GM12891 (cell line): ENCODE measurements around the gene HLA-DRB5.
"Not testable (repeated sequence)": the region's sequence is repeated elsewhere in the genome, so short reads cannot be mapped to it uniquely, and the experiment has no call there.

Experiments used
- DNase-seq: peaks from one replicate; pipeline ENCODE4 v3.0.0; 2011; ENCODE audit warnings: low spot score; ENCODE audit not compliant: insufficient read length
- FAIRE-seq: peaks from 2 replicates; lab custom pipeline; 2011; peaks lifted over from hg19 to GRCh38; lab: Jason Lieb, UNC
- PAX5 ChIP-seq: IDR thresholded peaks from 2 replicates; pipeline ENCODE4 v1.6.1; 2011; ENCODE audit warnings: low read length, moderate library complexity, mild to moderate bottlenecking; ENCODE audit not compliant: insufficient read depth, severe bottlenecking
- POLR2A ChIP-seq: IDR thresholded peaks from 2 replicates; pipeline ENCODE4 v1.6.1; 2011; ENCODE audit warnings: low read depth, low read length, control low read depth
- POLR2AphosphoS5 ChIP-seq: IDR thresholded peaks from 2 replicates; pipeline ENCODE4 v1.6.1; 2011; ENCODE audit warnings: low read depth, low read length, control low read depth
- POU2F2 ChIP-seq: IDR thresholded peaks from 2 replicates; pipeline ENCODE4 v1.6.1; 2011; ENCODE audit warnings: low read depth, mild to moderate bottlenecking, control low read depth, low read length, moderate library complexity
- SPI1 ChIP-seq: IDR thresholded peaks from 2 replicates; pipeline ENCODE4 v1.6.1; 2011; ENCODE audit warnings: low read depth, low read length, control low read depth
- TAF1 ChIP-seq: IDR thresholded peaks from 2 replicates; pipeline ENCODE4 v1.6.1; 2011; ENCODE audit warnings: low read depth, low read length, control low read depth

Gene HLA-DRB5

DNA sequence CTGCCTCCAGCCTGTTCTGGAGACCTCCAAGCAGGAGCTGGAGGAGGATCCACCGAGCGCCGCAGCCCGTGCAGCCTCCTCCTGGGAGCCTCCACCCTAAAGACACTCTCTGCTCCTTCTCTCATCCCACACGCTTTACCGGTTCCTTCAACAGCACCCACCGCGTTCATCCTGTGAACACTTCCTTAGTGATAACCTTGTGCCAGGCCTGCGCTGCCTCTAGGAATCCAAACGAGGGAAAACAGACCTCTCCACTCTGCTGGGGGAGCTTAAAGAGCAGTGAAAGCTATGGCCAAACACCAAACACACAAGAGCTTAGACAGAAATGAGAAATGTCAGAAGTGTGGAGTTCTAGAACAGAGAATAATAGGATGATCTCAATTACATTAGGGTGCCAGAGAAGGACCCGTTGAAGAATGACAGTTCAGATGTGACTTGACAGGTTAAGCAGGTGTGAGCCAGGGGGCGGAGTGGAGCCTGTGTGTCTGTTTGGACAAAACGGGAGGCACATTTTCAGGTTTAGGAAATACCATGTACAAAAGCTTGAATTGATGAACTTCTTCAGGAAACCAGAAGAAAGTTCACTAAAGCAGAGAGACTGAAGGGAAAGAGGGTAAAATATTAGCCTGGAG lies 28.5 kb upstream of the HLA-DRB5 start:
- DNase-seq = no peak
- TF ChIP-seq POLR2AphosphoS5 (no peak), POLR2A (no peak), TAF1 (no peak), PAX5 (no peak), POU2F2 (no peak)
- no peak for FAIRE-seq

DNA sequence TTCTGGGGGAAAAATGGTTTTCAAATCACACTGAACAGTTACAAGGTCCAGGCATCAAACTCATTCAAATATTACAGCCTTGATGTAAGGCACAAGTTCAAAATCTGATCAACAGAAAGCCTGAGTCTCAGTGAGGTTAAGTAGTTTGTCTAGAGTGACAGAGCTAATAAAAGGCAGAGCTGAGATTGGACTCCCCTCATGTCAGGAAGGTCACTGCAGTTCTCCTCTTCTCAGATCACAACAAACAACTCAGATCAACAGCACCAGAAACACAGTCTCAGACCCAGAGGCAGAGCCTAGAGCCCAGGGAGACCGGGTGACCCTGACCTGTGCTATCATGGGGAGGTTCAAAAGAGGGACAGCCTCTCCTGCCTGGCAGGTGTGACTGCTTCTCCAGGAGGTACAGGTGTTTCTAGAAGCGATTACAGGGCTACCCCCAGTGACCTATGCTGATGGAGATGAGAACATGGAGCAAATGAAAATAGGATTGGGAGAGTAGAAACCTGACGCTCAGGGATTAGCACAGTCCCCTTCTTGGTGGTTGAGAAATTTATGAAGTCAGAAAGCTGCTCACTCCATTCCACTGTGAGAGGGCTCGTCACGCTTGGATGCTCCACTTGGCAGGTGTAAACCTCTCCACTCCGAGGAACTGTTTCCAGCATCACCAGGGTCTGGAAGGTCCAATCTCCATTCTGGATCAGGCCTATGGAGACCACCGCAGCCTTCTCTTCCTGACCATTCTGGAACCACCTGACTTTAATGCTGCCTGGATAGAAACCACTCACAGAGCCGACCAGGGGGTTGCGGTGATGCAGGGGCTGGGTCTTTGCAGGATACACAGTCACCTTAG lies 24.3 kb upstream of the HLA-DRB5 start:
- TF ChIP-seq POU2F2 = no peak
- TF ChIP-seq POLR2A = no peak
- TF ChIP-seq PAX5 = peak; percentile 64
- TF ChIP-seq POLR2AphosphoS5 = no peak
- no peak for TF ChIP-seq TAF1
- TF ChIP-seq SPI1 = no peak
- FAIRE-seq (no peak), DNase-seq (no peak)

DNA sequence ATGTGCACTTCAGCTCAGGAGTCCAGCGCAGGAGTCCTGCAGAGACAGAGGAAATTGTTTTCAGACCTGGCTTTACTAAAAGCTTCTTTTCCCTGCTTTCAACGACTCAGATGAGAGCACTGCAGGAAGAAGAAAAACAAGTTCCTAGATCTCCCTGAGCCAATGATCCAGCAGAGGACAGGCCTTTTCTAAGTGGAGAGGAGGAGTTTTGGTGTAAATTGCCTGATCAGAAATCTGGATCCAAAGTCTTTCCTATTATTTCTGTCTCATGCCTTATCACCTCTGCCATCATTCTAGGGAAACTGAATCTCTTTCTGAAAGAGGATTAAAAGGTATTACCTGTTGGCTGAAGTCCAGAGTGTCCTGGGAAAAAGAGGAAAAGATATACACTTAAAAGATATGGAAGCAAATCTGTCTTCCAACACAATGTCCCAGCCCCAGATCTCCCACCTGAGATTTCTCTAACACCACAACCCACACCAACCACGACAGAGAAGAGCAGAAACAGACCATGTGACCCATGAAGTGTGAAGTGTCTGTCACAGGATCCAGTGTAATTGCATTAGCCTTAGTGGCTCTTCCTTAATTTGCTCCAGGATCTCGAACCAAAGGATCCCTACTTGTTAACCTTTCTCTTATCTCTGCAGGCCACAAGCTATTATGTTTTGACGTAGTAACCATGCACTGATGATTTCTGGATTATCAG lies 23.1 kb upstream of the HLA-DRB5 start:
- DNase-seq (no peak), FAIRE-seq (no peak)
- TF ChIP-seq POLR2A (no peak), TAF1 (no peak), PAX5 (no peak), POU2F2 (no peak), SPI1 (no peak), POLR2AphosphoS5 (no peak)

DNA sequence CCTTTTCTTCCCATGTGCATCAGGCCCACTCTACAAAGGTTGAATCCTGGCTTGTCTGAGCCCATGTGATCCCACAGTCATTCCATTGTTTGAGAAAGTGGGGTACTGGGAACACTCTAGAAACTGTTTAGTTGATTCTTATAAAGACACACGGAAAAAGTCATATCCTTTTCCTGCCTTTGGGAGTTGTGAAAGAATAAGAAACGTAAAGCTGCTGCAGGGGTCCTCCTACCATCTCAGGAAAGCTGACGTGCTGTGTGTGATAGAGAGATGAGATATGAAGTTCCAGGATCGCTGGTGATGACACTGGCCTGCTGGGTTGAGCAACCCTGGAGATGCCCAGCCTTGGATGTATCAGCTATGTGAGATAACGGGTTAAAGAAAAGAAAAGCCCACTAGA lies 21.3 kb upstream of the HLA-DRB5 start:
- no peak for TF ChIP-seq POU2F2
- no peak for TF ChIP-seq POLR2A
- TF ChIP-seq PAX5 = no peak
- TF ChIP-seq POLR2AphosphoS5 = no peak
- no peak for TF ChIP-seq TAF1
- no peak for TF ChIP-seq SPI1
- no peak for DNase-seq
- FAIRE-seq = no peak

DNA sequence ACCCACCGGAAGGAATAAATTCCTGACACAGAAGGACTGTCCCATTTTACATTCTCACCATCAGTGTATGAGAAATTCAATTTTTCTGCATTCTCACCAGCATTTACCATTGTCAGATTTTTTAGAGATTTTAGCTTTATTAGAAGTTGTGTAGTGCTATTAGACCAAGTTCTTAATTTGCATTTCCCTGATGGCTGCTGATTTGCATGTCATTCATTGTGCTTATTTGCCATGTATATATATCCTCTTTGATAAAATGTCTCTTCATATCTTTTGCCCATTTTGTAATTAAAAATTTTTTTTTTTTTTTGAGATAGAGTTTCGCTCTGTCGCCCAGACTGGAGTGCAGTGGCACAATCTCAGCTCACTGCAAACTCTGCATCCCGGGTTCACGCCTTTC lies 9.8 kb upstream of the HLA-DRB5 start:
- DNase-seq = no peak
- no peak for FAIRE-seq
- TF ChIP-seq POLR2A (no peak), TAF1 (no peak), SPI1 (no peak), POLR2AphosphoS5 (no peak), POU2F2 (no peak), PAX5 (no peak)

DNA sequence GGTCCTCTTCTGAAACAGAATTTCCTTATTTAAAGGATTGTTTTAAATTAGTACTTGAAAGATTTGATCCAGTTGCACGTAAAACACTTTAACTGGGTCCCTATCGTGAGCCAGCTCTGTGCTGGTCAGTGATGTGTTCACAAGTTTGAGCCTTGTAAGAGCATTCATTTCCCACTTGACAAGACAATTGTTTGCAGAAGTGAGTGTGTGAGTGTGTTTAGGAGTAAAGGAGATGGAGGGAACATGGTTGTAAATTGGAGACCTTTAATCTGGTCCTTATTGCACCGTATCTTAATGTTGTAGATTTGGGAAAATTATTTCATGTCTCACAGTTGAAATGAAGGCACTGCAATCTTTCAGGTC lies 325 bp upstream of the HLA-DRB5 start:
- DNase-seq = not testable (repeated sequence)
- peak; percentile 99 for FAIRE-seq

DNA sequence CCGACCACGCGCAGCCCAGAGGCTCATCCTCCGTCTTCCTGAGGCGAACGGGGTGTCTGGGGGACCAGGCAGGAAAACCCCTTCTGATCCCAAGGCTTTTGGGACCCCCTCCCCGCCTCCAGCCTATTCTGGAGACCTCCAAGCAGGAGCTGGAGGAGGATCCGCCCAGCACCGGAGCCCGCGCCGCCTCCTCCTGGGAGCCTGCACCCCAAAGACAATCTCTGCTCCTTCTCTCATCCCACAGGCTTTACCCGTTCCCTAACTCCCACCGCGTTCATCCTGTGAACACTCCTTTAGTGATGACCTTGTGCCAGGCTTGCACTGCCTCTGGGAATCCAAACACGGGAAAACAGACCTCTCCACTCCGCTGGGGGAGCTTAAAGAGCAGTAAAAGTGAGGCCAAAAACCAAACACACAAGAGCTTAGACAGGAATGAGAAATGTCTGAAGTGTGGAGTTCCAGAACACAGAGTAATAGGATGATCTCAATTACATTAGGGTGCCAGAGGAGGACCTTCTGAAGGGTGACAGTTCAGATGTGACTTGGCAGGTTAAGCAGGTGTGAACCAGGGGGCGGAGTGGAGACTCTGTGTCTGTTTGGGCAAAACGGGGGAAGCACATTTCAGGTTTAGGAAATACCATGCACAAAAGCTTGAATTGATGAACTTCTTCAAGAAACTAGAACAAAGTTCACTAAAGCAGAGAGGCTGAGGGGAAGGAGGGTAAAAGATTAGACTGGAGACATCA lies 7.6 kb downstream of the HLA-DRB5 start:
- DNase-seq (no peak), FAIRE-seq (no peak)
- TF ChIP-seq SPI1 = no peak
- no peak for TF ChIP-seq POLR2A
- TF ChIP-seq TAF1 = no peak
- no peak for TF ChIP-seq POLR2AphosphoS5
- no peak for TF ChIP-seq POU2F2
- TF ChIP-seq PAX5 = no peak

DNA sequence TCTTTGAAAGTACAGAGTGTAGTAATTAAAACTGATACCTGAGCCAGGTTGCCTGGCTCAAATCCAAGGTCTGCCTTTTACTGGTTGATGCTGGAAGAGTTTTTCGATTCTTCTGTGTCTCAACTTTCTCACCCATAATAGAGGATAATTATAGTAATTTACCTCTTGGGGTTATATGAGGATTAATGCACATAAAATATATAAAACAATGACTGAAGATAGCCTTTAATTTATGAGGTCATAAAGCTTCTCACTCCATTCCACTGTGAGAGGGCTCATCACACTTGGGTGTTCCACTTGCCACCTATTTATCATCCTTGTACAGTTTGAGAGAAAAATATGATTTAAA lies 10.2 kb downstream of the HLA-DRB5 start:
- TF ChIP-seq TAF1 = no peak
- no peak for TF ChIP-seq POLR2AphosphoS5
- no peak for TF ChIP-seq PAX5
- FAIRE-seq (no peak), DNase-seq (no peak)

DNA sequence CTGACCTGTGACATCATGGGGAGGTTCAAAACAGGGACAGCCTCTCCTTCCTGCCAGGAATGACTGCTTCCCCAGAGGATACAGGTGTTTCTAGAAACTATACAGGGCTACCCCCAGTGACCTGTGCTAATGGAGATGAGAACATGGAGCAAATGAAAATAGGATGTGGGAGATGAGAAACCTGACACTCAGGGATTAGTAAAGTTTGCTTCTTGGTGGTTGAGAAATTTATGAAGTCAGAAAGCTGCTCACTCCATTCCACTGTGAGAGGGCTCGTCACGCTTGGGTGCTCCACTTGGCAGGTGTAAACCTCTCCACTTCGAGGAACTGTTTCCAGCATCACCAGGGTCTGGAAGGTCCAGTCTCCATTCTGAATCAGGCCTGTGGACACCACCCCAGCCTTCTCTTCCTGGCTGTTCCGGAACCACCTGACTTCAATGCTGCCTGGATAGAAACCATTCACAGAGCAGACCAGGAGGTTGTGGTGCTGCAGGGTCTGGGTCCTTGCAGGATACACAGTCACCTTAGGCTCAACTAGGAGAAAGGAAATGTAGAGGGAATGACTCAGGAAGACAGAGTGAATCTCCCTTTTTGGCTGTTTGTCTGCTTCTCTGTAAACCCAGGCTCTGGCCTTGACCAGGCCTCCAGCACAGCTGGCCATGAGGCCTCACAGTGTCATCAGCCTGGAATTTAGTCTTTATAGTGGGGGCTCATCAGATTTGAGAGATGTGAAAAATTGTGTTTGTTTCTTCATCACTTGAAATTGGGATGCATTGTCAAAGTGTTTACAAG lies 10.8 kb downstream of the HLA-DRB5 start:
- FAIRE-seq (peak; percentile 56), DNase-seq (no peak)
- no peak for TF ChIP-seq POU2F2
- peak; percentile 68 for TF ChIP-seq PAX5
